ENCODE results near the gene MIB2.

The MIB2 gene

DNA sequence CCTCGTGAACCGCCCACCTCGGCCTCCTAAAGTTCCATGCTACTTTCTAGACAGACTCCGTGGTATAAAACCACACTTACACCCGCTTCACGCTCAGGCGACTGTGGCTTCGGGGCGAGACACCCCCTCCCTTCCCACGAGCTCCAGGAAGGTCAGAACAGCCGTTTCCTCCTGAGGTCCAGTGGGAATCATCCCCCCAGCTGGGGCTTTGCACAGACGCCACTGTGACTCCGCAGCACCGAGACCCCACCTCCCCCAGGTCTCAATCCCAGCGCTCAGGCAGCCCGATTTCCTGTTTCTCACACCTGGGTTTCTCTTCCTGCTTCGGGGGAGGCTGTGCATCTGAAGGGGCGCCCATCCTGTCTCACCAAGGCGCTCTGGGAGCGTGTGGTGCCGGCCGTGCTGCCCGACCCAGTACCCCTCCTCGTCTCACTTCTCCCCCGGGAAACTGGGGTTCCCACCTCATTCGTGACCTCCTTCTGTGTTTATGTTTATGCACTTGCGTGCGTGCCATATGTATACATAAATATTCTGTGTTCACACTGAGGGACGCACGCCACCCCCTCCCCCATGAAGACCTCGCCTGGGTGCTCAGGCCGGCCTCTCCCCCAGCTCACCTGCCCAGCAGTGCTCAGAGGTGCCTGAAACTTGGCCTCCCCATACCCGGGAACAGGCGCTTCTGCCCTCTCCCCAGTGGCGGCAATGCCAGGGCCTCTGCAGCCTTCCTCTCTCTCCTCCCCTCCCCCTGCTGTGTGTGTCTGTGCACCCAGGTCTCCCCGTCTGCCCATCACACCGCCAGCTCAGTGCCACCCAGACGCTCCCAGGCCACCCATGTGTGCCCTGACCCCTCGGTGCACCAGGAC lies 62.6 kb downstream of the MIB2 start:
- no peak overlapping the region for H3K27ac ChIP-seq
- no peaks in the 10 kb centered on the region for H3K36me3 ChIP-seq (ENCODE audit: insufficient read depth, low read length)
- no peak for TF ChIP-seq EZH2 (IDR thresholded peaks at IDR 0.05)
- no peak for DNase-seq (ENCODE audit: low read depth, low spot score)
- H3K9ac ChIP-seq (ENCODE audit: insufficient read length) = no peak overlapping the region
- no peaks in the 10 kb centered on the region for H3K9me3 ChIP-seq (ENCODE audit: low read depth, low read length)
- H3K4me3 ChIP-seq = no peak overlapping the region

DNA sequence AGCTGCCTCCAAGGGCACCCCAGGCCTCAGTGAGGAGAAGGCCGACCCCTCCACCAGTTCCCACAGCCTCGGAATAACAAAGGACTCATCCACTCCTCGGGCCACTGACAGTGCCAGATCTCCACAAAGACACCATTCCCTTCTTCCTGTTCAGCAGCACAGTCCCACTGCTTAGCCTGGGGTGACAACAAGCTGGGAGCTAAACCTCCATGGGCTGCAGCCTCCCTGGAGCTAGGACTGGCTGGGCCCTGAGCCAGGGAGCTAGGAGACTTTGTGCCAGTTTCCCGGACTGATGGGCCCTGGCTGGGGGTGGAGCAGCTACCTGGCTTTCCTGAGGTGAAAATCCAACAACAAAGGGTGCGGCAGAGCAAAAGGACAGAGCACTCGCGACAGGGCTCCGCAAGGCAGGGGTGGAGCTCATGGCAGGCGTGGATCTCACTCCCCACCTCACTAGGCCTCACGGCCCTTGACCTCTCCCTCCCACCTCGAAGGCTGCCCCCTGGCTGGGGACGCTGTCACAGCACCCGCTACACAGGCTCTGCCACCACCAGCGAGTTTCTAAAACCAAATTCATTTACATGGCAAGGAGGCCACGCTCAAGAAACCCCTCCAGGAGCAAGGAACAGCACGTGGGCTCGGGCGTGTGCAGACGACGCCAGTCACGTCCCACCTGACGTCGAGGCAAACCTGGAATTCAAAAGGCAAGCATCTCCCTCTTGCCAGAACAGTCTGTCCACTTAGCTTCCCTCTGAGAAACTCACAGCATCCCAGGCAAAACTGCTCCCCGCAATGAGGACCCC lies 63.5 kb downstream of the MIB2 start:
- H3K9me3 ChIP-seq (ENCODE audit: low read depth, low read length) = no peaks in the 10 kb centered on the region
- H3K4me3 ChIP-seq = no peak overlapping the region
- no peaks in the 10 kb centered on the region for H3K36me3 ChIP-seq (ENCODE audit: insufficient read depth, low read length)
- no peak overlapping the region for H3K27ac ChIP-seq
- H3K9ac ChIP-seq (ENCODE audit: insufficient read length) = no peak overlapping the region
- no peak for DNase-seq (ENCODE audit: low read depth, low spot score)
- TF ChIP-seq POLR2AphosphoS5 (IDR thresholded peaks at IDR 0.05; ENCODE audit: borderline replicate concordance, low read depth, low read length) (no peak), EZH2 (IDR thresholded peaks at IDR 0.05) (no peak), FOXP2 (optimal IDR thresholded peaks at IDR 0.05; ENCODE audit: control extremely low read depth, extremely low read length, insufficient read depth) (no peak)
